IMR-90 (cell line): Measurements from ENCODE around the gene VDR. TPM values are rescaled to one million over a fixed set of nuclear protein-coding genes. Genes with fewer than 3 reads are reported as not detected.

Experiments
- ATAC-seq: fragments of 200-7000 bp; cut with Tn5 transposase; 2 replicates; pipeline ENCODE4 v1.9.1; 2020; ENCODE audit warnings: low read depth, mild to moderate bottlenecking, moderate library complexity
- BruUV-seq: library from RNA; stranded (reverse); fragments of 400-500 nt; replicated peaks from 2 replicates; lab custom pipeline; 2021; lab: Mats Ljungman, UMichigan
- CTCF ChIA-PET: fragments of 300-600 bp; formaldehyde crosslinking; extraction: SDS; loops from one replicate; lab custom pipeline; 2021; ENCODE audit warnings: antibody characterized with exemption; lab: Yijun Ruan, JAX
- POLR2A ChIA-PET: fragments of 300-600 bp; sonication (Branson Sonifier 250); formaldehyde crosslinking; loops from one replicate; lab custom pipeline; 2022; ENCODE audit warnings: antibody characterized with exemption; ENCODE audit not compliant: unreplicated experiment; lab: Charles Lee
- DNase-seq: peaks from one replicate; pipeline ENCODE4 v3.0.0; 2013
- H2AFZ ChIP-seq: replicated peaks from 2 replicates; pipeline ENCODE3; 2013; ENCODE audit warnings: low read length, mild to moderate bottlenecking; ENCODE audit not compliant: poor library complexity
- H2AK5ac ChIP-seq: 2 replicates; pipeline ENCODE4 v1.6.1; 2013; ENCODE audit warnings: low read depth, low read length, inconsistent platforms
- H2AK9ac ChIP-seq: replicated peaks from 2 replicates; pipeline ENCODE3; 2013; ENCODE audit warnings: mild to moderate bottlenecking, low read depth, low read length, moderate library complexity; ENCODE audit not compliant: poor library complexity
- H2BK120ac ChIP-seq: 2 replicates; pipeline ENCODE4 v1.6.1; 2013; ENCODE audit warnings: low read depth, low read length, inconsistent platforms
- H2BK15ac ChIP-seq: 3 replicates; pipeline ENCODE4 v1.6.1; 2013; ENCODE audit warnings: low read depth, low read length, inconsistent platforms
- H2BK20ac ChIP-seq: 2 replicates; pipeline ENCODE4 v1.6.1; 2013; ENCODE audit warnings: low read depth, mild to moderate bottlenecking, inconsistent platforms, low read length, moderate library complexity
- H2BK5ac ChIP-seq: 2 replicates; pipeline ENCODE4 v1.6.1; 2013; ENCODE audit warnings: mild to moderate bottlenecking, low read depth, low read length, inconsistent platforms; ENCODE audit not compliant: poor library complexity, severe bottlenecking
- H3K14ac ChIP-seq: replicated peaks from 2 replicates; pipeline ENCODE4 v1.6.1; 2013; ENCODE audit warnings: low read depth, low read length, inconsistent platforms
- H3K18ac ChIP-seq: 2 replicates; pipeline ENCODE4 v1.6.1; 2013; ENCODE audit warnings: low read depth, low read length, control low read depth
- H3K23ac ChIP-seq: 2 replicates; pipeline ENCODE4 v1.6.1; 2013; ENCODE audit warnings: low read depth, low read length, inconsistent platforms
- H3K27ac ChIP-seq: 2 replicates; pipeline ENCODE4 v1.5.1; 2013; ENCODE audit warnings: mild to moderate bottlenecking, control low read depth, low read length; ENCODE audit not compliant: insufficient read depth
- H3K27me3 ChIP-seq: 2 replicates; pipeline ENCODE4 v1.6.1; 2013; ENCODE audit warnings: low read length; ENCODE audit not compliant: control insufficient read depth, insufficient read depth
- H3K36me3 ChIP-seq: 2 replicates; pipeline ENCODE4 v1.6.1; 2013; ENCODE audit warnings: low read length, mixed read lengths; ENCODE audit not compliant: control insufficient read depth, insufficient read depth
- H3K4ac ChIP-seq: 2 replicates; pipeline ENCODE4 v1.6.1; 2013; ENCODE audit warnings: low read depth, low read length, inconsistent platforms
- H3K4me1 ChIP-seq: 2 replicates; pipeline ENCODE4 v1.6.1; 2013; ENCODE audit warnings: low read length, mixed read lengths; ENCODE audit not compliant: control insufficient read depth, insufficient read depth
- H3K4me2 ChIP-seq: 2 replicates; pipeline ENCODE4 v1.6.1; 2013; ENCODE audit warnings: low read depth, mild to moderate bottlenecking, control low read depth, low read length, moderate library complexity
- H3K4me3 ChIP-seq: 2 replicates; pipeline ENCODE4 v1.5.1; 2013; ENCODE audit warnings: low read depth, mild to moderate bottlenecking, control low read depth, low read length, moderate library complexity; ENCODE audit not compliant: insufficient read depth
- H3K56ac ChIP-seq: 2 replicates; pipeline ENCODE4 v1.6.1; 2013; ENCODE audit warnings: low read length, inconsistent platforms; ENCODE audit not compliant: insufficient read depth; ENCODE audit errors: extremely low read depth
- H3K79me1 ChIP-seq, 2 experiments: 2 replicates each; pipeline ENCODE4 v1.6.1; 2013; ENCODE audit warnings: low read length in 2 of 2, inconsistent platforms in 1 of 2, low read depth in 1 of 2
- H3K9ac ChIP-seq: 2 replicates; pipeline ENCODE4 v1.6.1; 2013; ENCODE audit warnings: low read depth, low read length, control low read depth
- H3K9me1 ChIP-seq: 2 replicates; pipeline ENCODE4 v1.6.1; 2013; ENCODE audit warnings: low read length, inconsistent platforms; ENCODE audit not compliant: insufficient read depth
- H3K9me3 ChIP-seq: 2 replicates; pipeline ENCODE4 v1.6.1; 2013; ENCODE audit warnings: low read length; ENCODE audit not compliant: control insufficient read depth, insufficient read depth
- H4K20me1 ChIP-seq: 2 replicates; pipeline ENCODE4 v1.6.1; 2013; ENCODE audit warnings: low read length, inconsistent platforms; ENCODE audit not compliant: insufficient read depth
- H4K5ac ChIP-seq: 2 replicates; pipeline ENCODE4 v1.6.1; 2013; ENCODE audit warnings: mild to moderate bottlenecking, low read depth, low read length, control low read depth
- H4K8ac ChIP-seq, 2 experiments: 2 replicates each; pipeline ENCODE4 v1.6.1; 2013; ENCODE audit warnings: low read depth in 2 of 2, low read length in 2 of 2, control low read depth in 1 of 2, inconsistent platforms in 1 of 2
- H4K91ac ChIP-seq: 2 replicates; pipeline ENCODE4 v1.6.1; 2013; ENCODE audit warnings: low read depth, low read length, inconsistent platforms; ENCODE audit not compliant: insufficient read depth
- BHLHE40 ChIP-seq: fragments of 150-350 bp; IDR thresholded peaks from 2 replicates; pipeline ENCODE4 v1.6.1; 2016; ENCODE audit warnings: mild to moderate bottlenecking, low read depth, low read length
- CEBPB ChIP-seq: IDR thresholded peaks from 2 replicates; pipeline ENCODE4 v1.6.1; 2012; ENCODE audit warnings: low read depth, low read length, improper control_type of control experiment
- CHD1 ChIP-seq: IDR thresholded peaks from 2 replicates; pipeline ENCODE4 v1.6.1; 2012; ENCODE audit warnings: low read depth, low read length, improper control_type of control experiment
- CTCF ChIP-seq: conservative IDR thresholded peaks from 2 replicates; pipeline ENCODE4 v1.5.1; 2012; ENCODE audit warnings: mild to moderate bottlenecking, low read depth, low read length, improper control_type of control experiment
- ELK1 ChIP-seq: fragments of 150-350 bp; IDR thresholded peaks from 2 replicates; pipeline ENCODE4 v1.6.1; 2016; ENCODE audit warnings: low read depth, mild to moderate bottlenecking, low read length, moderate library complexity, borderline replicate concordance
- MAZ ChIP-seq: IDR thresholded peaks from 2 replicates; pipeline ENCODE4 v1.6.1; 2012; ENCODE audit warnings: low read depth, mild to moderate bottlenecking, low read length, improper control_type of control experiment, moderate library complexity, borderline replicate concordance
- MXI1 ChIP-seq: IDR thresholded peaks from 2 replicates; pipeline ENCODE4 v1.6.1; 2012; ENCODE audit warnings: low read depth, mild to moderate bottlenecking, low read length, moderate library complexity, borderline replicate concordance
- NFE2L2 ChIP-seq: fragments of 150-350 bp; IDR thresholded peaks from 2 replicates; pipeline ENCODE4 v1.6.1; 2016; ENCODE audit warnings: low read depth, mild to moderate bottlenecking, low read length
- POLR2A ChIP-seq: IDR thresholded peaks from 2 replicates; pipeline ENCODE4 v1.6.1; 2012; ENCODE audit warnings: mild to moderate bottlenecking, low read depth, low read length
- RAD21 ChIP-seq: IDR thresholded peaks from 2 replicates; pipeline ENCODE4 v1.6.1; 2012; ENCODE audit warnings: low read length, improper control_type of control experiment
- RCOR1 ChIP-seq: IDR thresholded peaks from 2 replicates; pipeline ENCODE4 v1.6.1; 2012; ENCODE audit warnings: mild to moderate bottlenecking, low read length, improper control_type of control experiment; ENCODE audit not compliant: insufficient replicate concordance
- RFX5 ChIP-seq: IDR thresholded peaks from 2 replicates; pipeline ENCODE4 v1.8.0; 2012; ENCODE audit warnings: low read depth, mild to moderate bottlenecking, low read length, moderate library complexity
- SMC3 ChIP-seq: fragments of 150-350 bp; IDR thresholded peaks from 2 replicates; pipeline ENCODE4 v1.6.1; 2016; ENCODE audit warnings: low read depth, mild to moderate bottlenecking, antibody characterized with exemption, low read length, moderate library complexity
- WGBS, 2 experiments: methylation state at CpG; one replicate each; pipeline versions ENCODE4 v1.1.5 to v1.1.7; 2013; ENCODE audit warnings: missing lambda C conversion rate in 2 of 2; ENCODE audit not compliant: insufficient read length in 1 of 2; ENCODE audit errors: extremely low coverage in 2 of 2; 5-methylcytosine and 5-hydroxymethylcytosine counted together
- dilution Hi-C: fragments of 300-500 bp; cut with HindIII; formaldehyde crosslinking; loops from one replicate; pipeline ENCODE4 v1.14.3; 2018; ENCODE audit warnings: low sequenced_read_pairs; ENCODE audit not compliant: unreplicated experiment
- in situ Hi-C: fragments of 300-500 bp; cut with MboI; formaldehyde crosslinking; loops from 3 replicates; pipeline ENCODE4 v1.14.3; 2019; ENCODE audit warnings: low sequenced_read_pairs, inconsistent platforms, mixed read lengths
- intact Hi-C: fragments of 100-400 bp; cut with micrococcal nuclease; formaldehyde crosslinking; loops from 2 replicates; pipeline ENCODE4 v1.10.0; 2022
- polyA plus RNA-seq, 3 experiments: library from polyadenylated mRNA; depleted of rRNA; stranded (reverse); fragments of >200 nt; gene quantifications; 2 replicates each; pipeline ENCODE4 v1.2.3, GENCODE V29; 2012; ENCODE audit warnings: low replicate concordance in 1 of 3
- total RNA-seq: library from RNA; depleted of rRNA; stranded (reverse); fragments of >200 nt; gene quantifications from 2 replicates; pipeline ENCODE4 v1.2.3, GENCODE V29; 2012

VDR gene
- total and polyA plus RNA-seq, 2 of the 4 experiments (the other 2 are of a cell fraction) = 5.4 to 8.5 TPM

GRCh38 chr12:47862167-47862750 lies 42.5 kb downstream of the VDR start:
- TF ChIP-seq POLR2A = no peak
- no peak for TF ChIP-seq CEBPB
- no peak for TF ChIP-seq RAD21
- TF ChIP-seq RFX5 = no peak
- no peak for TF ChIP-seq MXI1
- no peak for TF ChIP-seq ELK1
- no peak for TF ChIP-seq SMC3
- no peak for TF ChIP-seq CHD1
- TF ChIP-seq MAZ = no peak
- no peak for TF ChIP-seq BHLHE40
- no peak for TF ChIP-seq RCOR1
- no peak for TF ChIP-seq CTCF
- TF ChIP-seq NFE2L2 = no peak

More at GRCh38 chr12:47862167-47862750, 42.5 kb downstream of the VDR start:
- in situ Hi-C loops = no loop called here
- no peaks in the 10 kb centered on the region for H3K9me3 ChIP-seq
- H2BK120ac ChIP-seq = no peak overlapping the region
- no peak overlapping the region for H2BK15ac ChIP-seq
- H4K5ac ChIP-seq = no peak overlapping the region
- H3K14ac ChIP-seq = no peak overlapping the region
- no peak overlapping the region for H3K23ac ChIP-seq
- no TSS peak for BruUV-seq
- no peak overlapping the region for H3K9ac ChIP-seq
- no peak overlapping the region for H2AK9ac ChIP-seq
- H4K8ac ChIP-seq = no peak overlapping the region
- no peak overlapping the region for H3K4ac ChIP-seq
- H2BK5ac ChIP-seq = no peak overlapping the region
- intact Hi-C loops = no loop called here
- ATAC-seq (no peak), DNase-seq (no peak)
- no peak overlapping the region for H2AK5ac ChIP-seq
- H4K91ac ChIP-seq = no peak overlapping the region
- peaks cover 2% of the 10 kb centered on the region; the same call in 1 of the 2 replicates for H3K36me3 ChIP-seq
- no peak overlapping the region for H3K4me2 ChIP-seq
- no peak overlapping the region for H3K56ac ChIP-seq
- no peak overlapping the region for H2BK20ac ChIP-seq
- H3K79me1 ChIP-seq = peaks cover 0 to 3% of the 10 kb centered on the region in 2 experiments; a peak in 2 of 4 replicates
- dilution Hi-C loops = no loop called here
- no peak overlapping the region for H3K4me3 ChIP-seq
- no peak overlapping the region for H2AFZ ChIP-seq
- no peak overlapping the region for H3K27ac ChIP-seq
- peaks cover under 1% of the 10 kb centered on the region for H3K9me1 ChIP-seq
- no peaks in the 10 kb centered on the region for H3K27me3 ChIP-seq
- ChIA-PET POLR2A (no interaction called here), CTCF (interaction anchor here (0.6 to 1.3 kb wide), 2 partner anchors 87 to 99 kb away, joined by 5 read pairs; no protein-coding TSS in a partner anchor)
- H3K18ac ChIP-seq = no peak overlapping the region
- H4K20me1 ChIP-seq = no peaks in the 10 kb centered on the region
- WGBS, 2 experiments = no CpG with 5 or more reads among the region's 5 CpGs
- peaks cover under 1% of the 10 kb centered on the region for H3K4me1 ChIP-seq
